PC-9 (cell line): ENCODE results near the gene MT1G. TPM values are rescaled to one million over a fixed set of nuclear protein-coding genes. Genes with fewer than 3 reads are reported as not detected.
A peak's percentile ranks its signal among the peaks of the same experiment; 100 is the strongest.
"Not testable (repeated sequence)": the region's sequence is repeated elsewhere in the genome, so short reads cannot be mapped to it uniquely, and the experiment has no call there.

Experiments
- BruUV-seq: library from RNA; stranded (reverse); fragments of 400-500 nt; replicated peaks from 2 replicates; lab custom pipeline; 2021; lab: Mats Ljungman, UMichigan
- CTCF ChIA-PET: fragments of 300-600 bp; sonication (Branson Sonifier 250); formaldehyde crosslinking; loops from one replicate; lab custom pipeline; 2022; ENCODE audit warnings: antibody characterized with exemption; lab: Charles Lee
- POLR2A ChIA-PET: fragments of 300-600 bp; sonication (Branson Sonifier 250); formaldehyde crosslinking; loops from one replicate; lab custom pipeline; 2022; ENCODE audit warnings: antibody characterized with exemption; ENCODE audit not compliant: unreplicated experiment; lab: Charles Lee
- DNase-seq, 2 experiments: peaks; one replicate each; pipeline versions ENCODE4 v3.0.0 to v3.0.0-alpha.2; 2015 to 2022; ENCODE audit warnings: mixed read lengths in 1 of 2
- H2AFZ ChIP-seq: fragments of 200-600 bp; sonication (generic); 2 replicates; pipeline ENCODE4 v1.8.1; 2017; ENCODE audit warnings: antibody characterized with exemption
- H3F3A ChIP-seq: fragments of 200-600 bp; sonication (generic); 2 replicates; pipeline ENCODE4 v1.8.1; 2017; ENCODE audit warnings: antibody characterized with exemption, mild to moderate bottlenecking, low read depth; ENCODE audit not compliant: insufficient read depth
- H3K27ac ChIP-seq: fragments of 200-600 bp; sonication (generic); 2 replicates; pipeline ENCODE4 v1.6.1; 2016; ENCODE audit warnings: mixed run types
- H3K27me3 ChIP-seq: fragments of 200-600 bp; sonication (generic); 2 replicates; pipeline ENCODE4 v1.6.1; 2016; ENCODE audit warnings: low read depth, mixed run types; ENCODE audit not compliant: insufficient read depth
- H3K36me3 ChIP-seq: fragments of 200-600 bp; sonication (generic); 2 replicates; pipeline ENCODE4 v1.6.1; 2016; ENCODE audit warnings: low read depth, mixed run types
- H3K4me1 ChIP-seq: fragments of 200-600 bp; sonication (generic); replicated peaks from 2 replicates; pipeline ENCODE4 v1.6.1; 2016; ENCODE audit warnings: mixed run types; ENCODE audit not compliant: insufficient read depth
- H3K4me2 ChIP-seq: fragments of 200-600 bp; sonication (generic); 2 replicates; pipeline ENCODE4 v1.6.1; 2017; ENCODE audit warnings: mixed run types
- H3K4me3 ChIP-seq: fragments of 200-600 bp; sonication (generic); 2 replicates; pipeline ENCODE4 v1.6.1; 2016; ENCODE audit warnings: mixed run types
- H3K79me2 ChIP-seq: fragments of 200-600 bp; sonication (generic); 2 replicates; pipeline ENCODE4 v1.6.1; 2017; ENCODE audit warnings: low read depth, mixed run types
- H3K9me2 ChIP-seq: fragments of 200-600 bp; sonication (generic); 2 replicates; pipeline ENCODE4 v1.8.1; 2017; ENCODE audit warnings: mild to moderate bottlenecking; ENCODE audit not compliant: insufficient read depth
- H3K9me3 ChIP-seq: fragments of 200-600 bp; sonication (generic); 2 replicates; pipeline ENCODE4 v1.8.1; 2016; ENCODE audit warnings: low read depth; ENCODE audit not compliant: insufficient read depth
- H4K20me1 ChIP-seq: fragments of 200-600 bp; sonication (generic); 2 replicates; pipeline ENCODE4 v1.8.1; 2017; ENCODE audit not compliant: insufficient read depth
- CTCF ChIP-seq: fragments of 200-600 bp; sonication (generic); conservative IDR thresholded peaks from 2 replicates; pipeline ENCODE4 v1.6.1; 2017; ENCODE audit warnings: mixed run types, antibody characterized with exemption, mild to moderate bottlenecking, moderate library complexity
- EZH2 ChIP-seq: fragments of 200-600 bp; sonication (generic); IDR thresholded peaks from 2 replicates; pipeline ENCODE4 v1.8.0; 2017; ENCODE audit warnings: antibody characterized with exemption, low read depth
- intact Hi-C: fragments of 100-400 bp; cut with micrococcal nuclease; formaldehyde crosslinking; loops from one replicate; pipeline ENCODE4 v1.10.0; 2022; ENCODE audit not compliant: unreplicated experiment
- total RNA-seq: library from RNA; stranded (reverse); gene quantifications from 2 replicates; pipeline ENCODE4 v1.2.3, GENCODE V29; 2021

Gene MT1G
- total RNA-seq, 1 experiment from 2014 or later, result not detected

- H2AFZ ChIP-seq, result no peak overlapping the region
- intact Hi-C loops, result no loop called here
- BruUV-seq, result no TSS peak
- H3K4me3 ChIP-seq, result no peak overlapping the region
- peaks cover 10% of the 10 kb centered on the region for H3K27me3 ChIP-seq
- ChIA-PET POLR2A (interaction anchor here (0.6 kb wide), 1 partner anchor 52 kb away, joined by 3 read pairs; no protein-coding TSS in a partner anchor), CTCF (no interaction called here)
- no peak overlapping the region for H3K4me2 ChIP-seq
- no peak for DNase-seq
- peaks cover 4% of the 10 kb centered on the region for H3F3A ChIP-seq
- no peak overlapping the region for H3K27ac ChIP-seq
- H4K20me1 ChIP-seq, result no peaks in the 10 kb centered on the region
- H3K9me3 ChIP-seq, result no peaks in the 10 kb centered on the region
- H3K9me2 ChIP-seq, result no peaks in the 10 kb centered on the region
- no peaks in the 10 kb centered on the region for H3K79me2 ChIP-seq
- H3K36me3 ChIP-seq, result no peaks in the 10 kb centered on the region
- no peak for TF ChIP-seq EZH2
- TF ChIP-seq CTCF, result no peak
- peaks cover 10% of the 10 kb centered on the region for H3K4me1 ChIP-seq
Measured at GRCh38 chr16:56669840-56670619, 2.2 kb upstream of the MT1G start.

- H3K27ac ChIP-seq, result no peak within 1 kb of the TSS
- H3K36me3 ChIP-seq, result no peaks in the 10 kb centered on the region
- H3K4me1 ChIP-seq, result peaks cover 15% of the 10 kb centered on the region
- no peak within 1 kb of the TSS for H2AFZ ChIP-seq
- H3K9me3 ChIP-seq, result no peaks in the 10 kb centered on the region
- peaks cover 10% of the 10 kb centered on the region for H3K27me3 ChIP-seq
- no peaks in the 10 kb centered on the region for H3K79me2 ChIP-seq
- H3F3A ChIP-seq, result peaks cover 4% of the 10 kb centered on the region
- TF ChIP-seq EZH2 (no peak), CTCF (no peak)
- BruUV-seq, result no TSS peak
- POLR2A ChIA-PET, result no interaction called here
- no peaks in the 10 kb centered on the region for H3K9me2 ChIP-seq
- intact Hi-C loops, result no loop called here
- no peaks in the 10 kb centered on the region for H4K20me1 ChIP-seq
- DNase-seq, result no peak
- no peak within 1 kb of the TSS for H3K4me2 ChIP-seq
- H3K4me3 ChIP-seq, result no peak within 1 kb of the TSS
- CTCF ChIA-PET, result no interaction called here
Measured at GRCh38 chr16:56669005-56669839, 1.4 kb upstream of the MT1G start, which contains the start of gene MT1H. Gene MT1H (plus strand): TSS chr16:56669814. CDS start chr16:56669885, 71 bp downstream.

- H3K27ac ChIP-seq, H3K9me3 ChIP-seq, H2AFZ ChIP-seq, H3F3A ChIP-seq, BruUV-seq, H3K4me3 ChIP-seq, intact Hi-C loops, H3K79me2 ChIP-seq, H3K36me3 ChIP-seq, POLR2A ChIA-PET, CTCF ChIA-PET, H4K20me1 ChIP-seq, H3K9me2 ChIP-seq: not testable (repeated sequence)
- peaks cover 10% of the 10 kb centered on the region for H3K27me3 ChIP-seq
- DNase-seq, result peak in 1 of 2 experiments; percentile 69
- H3K4me2 ChIP-seq, result 0 out of 2 replicates have a peak overlapping the region, but pooled peaks have one; percentile 14
- peaks cover 15% of the 10 kb centered on the region for H3K4me1 ChIP-seq
Measured at GRCh38 chr16:56665286-56666261, 2.3 kb downstream of the MT1G start.
